ENCODE results near the gene KRT17.
"Not testable (repeated sequence)": the region's sequence is repeated elsewhere in the genome, so short reads cannot be mapped to it uniquely, and the experiment has no call there.

The KRT17 gene

GRCh38 chr17:41633556-41634199, 9.3 kb upstream of the KRT17 start:
- DNase-seq, result no peak

- DNase-seq, result no peak
Observed at GRCh38 chr17:41632482-41633105, 8.2 kb upstream of the KRT17 start.

GRCh38 chr17:41631898-41632285, 7.5 kb upstream of the KRT17 start:
- no peak for DNase-seq

DNA sequence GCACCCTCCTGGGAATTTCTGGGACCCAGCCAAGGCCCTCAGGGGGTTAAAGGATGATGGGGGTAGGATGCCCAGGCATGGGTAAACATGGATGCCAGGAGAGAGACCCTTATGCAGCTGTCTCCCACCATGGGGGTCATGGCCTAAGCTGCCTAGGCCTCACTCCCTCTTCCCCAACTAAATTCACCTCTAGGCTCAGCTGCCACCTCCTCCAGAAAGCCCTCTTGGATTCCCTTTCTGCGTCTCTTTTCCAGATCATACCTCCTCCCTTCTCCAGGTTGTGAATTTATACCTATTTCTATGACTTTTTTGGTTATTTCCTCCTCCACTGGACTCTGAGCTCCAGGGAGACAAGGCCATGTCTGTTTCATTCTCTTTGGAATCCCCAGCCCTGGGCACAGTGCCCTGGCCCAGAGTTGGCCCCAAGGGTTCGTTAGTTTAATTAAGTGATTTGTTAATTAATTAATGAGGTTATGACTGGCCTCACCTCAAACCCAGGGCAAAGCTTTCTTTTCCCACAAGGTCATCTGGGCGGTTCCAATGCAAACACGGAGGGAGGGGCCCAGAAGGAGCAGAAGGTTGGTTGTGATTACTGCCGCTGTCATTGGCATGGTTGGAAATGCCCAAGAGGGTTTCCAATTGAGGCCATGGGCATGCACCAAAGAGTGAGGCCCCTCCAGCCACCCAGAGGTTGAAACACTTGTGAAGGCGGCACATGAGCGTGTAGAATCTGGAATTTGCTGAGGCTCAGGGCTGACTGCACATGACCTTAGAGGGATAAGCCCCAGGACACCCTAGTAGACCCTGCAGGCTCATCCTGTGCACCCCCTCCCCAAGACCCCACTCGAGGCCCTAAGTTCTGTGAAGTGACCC, 6.9 kb upstream of the KRT17 start:
- DNase-seq, result no peak

DNA sequence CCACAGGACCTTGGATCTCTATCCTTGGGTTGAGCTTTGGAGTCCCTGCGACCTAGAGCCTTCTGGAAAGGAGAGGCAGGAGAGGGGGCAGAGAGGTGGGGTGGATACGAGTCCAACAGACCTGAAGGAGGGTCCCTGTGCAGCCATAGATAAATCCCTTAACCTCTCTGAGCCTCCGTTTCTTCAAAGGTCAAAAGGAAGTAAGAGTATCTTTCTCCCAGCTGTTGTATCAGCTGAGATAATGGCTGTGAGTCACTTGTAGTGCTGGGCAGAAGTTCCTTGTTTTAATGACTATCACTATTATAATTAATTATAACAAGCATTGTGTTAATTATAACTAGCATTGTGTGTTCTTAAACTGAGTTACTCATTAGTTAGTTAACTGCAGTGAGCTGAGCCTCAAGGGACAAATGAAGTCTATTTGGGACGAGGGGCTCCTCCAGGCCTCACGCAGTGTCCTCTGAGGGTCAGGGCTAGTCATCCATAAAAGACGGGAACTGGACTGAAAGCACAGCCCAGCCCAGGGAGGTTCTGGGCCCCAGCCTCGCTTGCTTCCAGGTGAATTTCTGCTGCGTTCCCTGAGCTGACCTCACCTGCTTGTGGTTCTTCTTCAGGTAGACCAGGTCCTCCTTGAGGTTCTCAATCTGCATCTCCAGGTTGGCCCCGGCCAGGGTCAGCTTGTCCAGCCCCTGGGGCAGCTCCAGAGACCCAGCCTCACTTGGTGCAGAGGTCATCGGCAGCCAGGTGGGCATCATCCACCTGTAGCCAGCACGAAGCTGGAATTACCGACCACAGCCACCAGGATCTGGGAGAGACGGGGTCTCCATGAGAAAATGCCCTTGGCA, 5.7 kb upstream of the KRT17 start:
- DNase-seq, result no peak

DNA sequence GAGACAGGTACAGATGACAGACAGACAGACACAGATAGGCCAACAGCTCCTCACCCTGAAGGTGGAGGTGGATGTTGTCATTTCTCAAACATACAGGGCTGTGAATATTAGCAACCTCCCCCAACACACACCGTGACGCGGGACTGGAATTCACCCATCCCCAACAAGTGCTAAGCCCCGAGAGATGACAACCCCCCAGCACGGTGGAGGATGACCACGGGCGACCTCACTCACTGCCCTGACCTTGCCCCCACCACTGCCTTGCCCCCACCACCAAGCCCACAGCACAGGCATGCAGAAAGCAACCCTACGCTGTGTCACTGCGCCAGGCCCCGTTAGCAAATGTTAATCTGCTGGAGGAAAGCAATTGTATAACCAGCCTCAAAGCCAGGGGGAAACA, 4.9 kb upstream of the KRT17 start:
- DNase-seq, result no peak

- DNase-seq, result not testable (repeated sequence)
Observed at GRCh38 chr17:41628621-41629255, 4.4 kb upstream of the KRT17 start.

- not testable (repeated sequence) for DNase-seq
Observed at GRCh38 chr17:41628073-41628370, 3.6 kb upstream of the KRT17 start.

DNA sequence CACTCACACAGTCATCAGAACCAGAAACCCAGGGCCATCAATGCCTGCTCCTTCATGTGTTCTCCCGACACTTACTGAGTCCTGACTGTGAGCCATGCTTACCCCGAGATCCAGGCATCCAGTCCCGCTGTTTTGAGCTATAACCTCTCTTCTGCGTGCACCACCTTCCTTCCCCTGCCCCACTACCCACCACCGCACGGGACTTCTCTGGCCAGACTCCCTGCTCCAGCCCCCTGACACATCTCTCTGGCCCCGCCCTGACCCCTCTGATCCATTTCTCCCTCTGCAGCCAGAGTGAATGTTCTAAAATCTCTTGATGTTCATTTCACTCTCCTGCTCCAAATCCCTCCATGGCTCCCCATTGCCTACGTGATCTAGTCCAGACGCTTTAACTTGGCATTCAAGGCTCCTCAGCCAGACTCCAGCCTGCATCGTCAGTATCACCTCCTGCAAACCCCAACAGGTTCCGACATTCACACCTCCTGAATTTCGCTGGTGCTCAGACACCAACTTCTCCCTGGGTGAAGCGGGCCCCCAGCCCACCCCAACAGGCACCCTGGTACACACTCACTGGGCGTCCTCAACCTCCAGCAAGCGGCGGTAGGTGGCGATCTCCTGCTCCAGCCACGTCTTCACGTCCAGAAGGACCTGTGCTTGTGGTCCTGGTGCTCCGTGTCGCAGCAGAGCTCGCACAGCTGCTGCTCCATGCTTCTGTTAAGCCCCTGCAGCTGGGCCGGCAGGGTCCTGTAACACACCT, 3.1 kb upstream of the KRT17 start:
- no peak for DNase-seq

DNA sequence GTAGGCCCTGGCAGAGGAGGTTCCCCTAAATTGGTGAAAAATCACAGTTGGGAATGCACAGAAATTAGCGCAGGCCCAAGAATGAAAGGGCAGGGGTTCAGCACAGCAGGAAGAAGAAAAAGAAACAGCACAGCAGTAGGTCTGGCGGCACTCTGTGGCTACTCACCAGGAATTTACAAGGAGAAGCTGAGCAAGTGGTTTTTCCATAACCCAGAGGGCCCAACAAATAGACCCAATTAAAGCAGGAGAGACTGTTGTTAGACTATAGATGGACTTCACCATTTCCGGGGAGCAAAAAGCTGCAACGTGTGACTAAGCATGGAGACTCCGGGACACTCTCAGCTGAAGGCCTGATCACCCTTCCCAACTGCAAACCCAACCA, 2.5 kb upstream of the KRT17 start:
- not testable (repeated sequence) for DNase-seq

- DNase-seq, result not testable (repeated sequence)
Observed at GRCh38 chr17:41626028-41626913, 1.9 kb upstream of the KRT17 start.

- no peak for DNase-seq
Observed at GRCh38 chr17:41625602-41626001, 1.2 kb upstream of the KRT17 start.

- DNase-seq, result not testable (repeated sequence)
Observed at GRCh38 chr17:41623184-41623861, 1.1 kb downstream of the KRT17 start.

DNA sequence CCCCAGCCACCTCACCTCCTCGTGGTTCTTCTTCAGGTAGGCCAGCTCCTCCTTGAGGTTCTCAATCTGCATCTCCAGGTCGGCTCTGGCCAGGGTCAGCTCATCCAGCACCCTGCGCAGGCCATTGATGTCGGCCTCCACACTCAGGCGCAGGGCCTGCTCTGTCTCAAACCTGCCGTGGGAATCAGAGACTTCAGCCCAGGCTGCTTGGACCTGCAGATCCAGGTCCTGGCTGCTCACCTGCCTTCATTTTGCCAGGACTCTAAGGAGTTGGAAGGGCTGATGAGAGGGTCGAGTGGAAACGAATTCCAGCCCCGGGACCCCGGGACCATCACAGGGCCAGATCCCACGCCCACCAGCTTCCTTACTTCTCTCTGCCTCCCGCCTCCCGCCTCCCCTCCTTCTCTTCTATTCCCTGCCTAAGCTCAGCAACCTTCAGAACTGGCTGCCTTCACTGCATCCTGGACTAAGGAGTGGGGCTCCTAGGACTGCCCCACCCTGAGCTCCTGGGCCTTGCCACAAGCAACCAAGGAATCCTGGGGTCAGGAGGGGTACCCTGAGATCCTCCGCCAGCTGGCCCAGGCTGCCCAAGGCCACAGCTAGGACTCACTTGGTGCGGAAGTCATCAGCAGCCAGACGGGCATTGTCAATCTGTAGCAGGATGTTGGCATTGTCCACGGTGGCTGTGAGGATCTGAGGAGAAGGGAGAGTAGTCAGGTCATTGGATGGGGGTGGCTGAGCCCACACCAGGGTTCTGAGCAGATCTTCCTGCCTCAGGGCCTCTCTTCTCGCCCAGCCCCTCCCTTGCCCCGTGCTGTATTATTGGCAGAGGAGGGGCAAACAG, 1.8 kb downstream of the KRT17 start:
- not testable (repeated sequence) for DNase-seq

DNA sequence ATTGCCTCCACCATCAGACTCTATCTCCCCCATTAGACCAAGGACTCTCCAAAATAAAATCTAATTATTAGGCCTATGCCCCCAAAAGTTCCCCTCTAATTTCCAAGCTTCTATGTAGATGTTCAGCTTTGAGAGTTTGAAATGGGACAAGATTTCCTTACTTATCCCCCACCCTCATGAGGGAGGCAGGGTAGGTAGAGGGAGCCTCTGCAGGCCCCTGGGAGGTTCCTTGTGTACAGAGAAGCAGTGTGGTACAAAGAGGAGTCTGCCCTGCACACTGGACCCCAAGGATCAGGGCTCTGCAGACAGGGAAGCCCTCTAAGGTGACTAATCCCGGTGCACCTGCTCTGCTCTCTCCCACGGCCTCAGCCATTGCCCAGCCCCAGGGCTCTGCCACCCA, 2.5 kb downstream of the KRT17 start:
- no peak for DNase-seq

DNA sequence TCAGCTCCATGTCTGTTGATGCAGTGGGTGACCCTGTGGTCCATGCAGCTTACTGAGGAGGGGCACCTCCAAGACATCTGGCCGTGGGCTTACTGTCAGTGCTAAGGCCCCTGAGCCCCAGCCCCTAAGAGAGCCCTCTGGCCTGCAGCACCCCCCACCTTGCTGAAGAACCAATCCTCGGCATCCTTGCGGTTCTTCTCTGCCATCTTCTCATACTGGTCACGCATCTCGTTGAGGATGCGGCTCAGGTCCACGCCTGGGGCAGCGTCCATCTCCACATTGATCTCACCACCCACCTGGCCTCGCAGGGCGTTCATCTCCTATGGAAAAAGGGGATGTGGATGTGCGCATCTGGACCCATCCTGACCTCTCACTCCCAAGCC, 2.9 kb downstream of the KRT17 start:
- not testable (repeated sequence) for DNase-seq

DNA sequence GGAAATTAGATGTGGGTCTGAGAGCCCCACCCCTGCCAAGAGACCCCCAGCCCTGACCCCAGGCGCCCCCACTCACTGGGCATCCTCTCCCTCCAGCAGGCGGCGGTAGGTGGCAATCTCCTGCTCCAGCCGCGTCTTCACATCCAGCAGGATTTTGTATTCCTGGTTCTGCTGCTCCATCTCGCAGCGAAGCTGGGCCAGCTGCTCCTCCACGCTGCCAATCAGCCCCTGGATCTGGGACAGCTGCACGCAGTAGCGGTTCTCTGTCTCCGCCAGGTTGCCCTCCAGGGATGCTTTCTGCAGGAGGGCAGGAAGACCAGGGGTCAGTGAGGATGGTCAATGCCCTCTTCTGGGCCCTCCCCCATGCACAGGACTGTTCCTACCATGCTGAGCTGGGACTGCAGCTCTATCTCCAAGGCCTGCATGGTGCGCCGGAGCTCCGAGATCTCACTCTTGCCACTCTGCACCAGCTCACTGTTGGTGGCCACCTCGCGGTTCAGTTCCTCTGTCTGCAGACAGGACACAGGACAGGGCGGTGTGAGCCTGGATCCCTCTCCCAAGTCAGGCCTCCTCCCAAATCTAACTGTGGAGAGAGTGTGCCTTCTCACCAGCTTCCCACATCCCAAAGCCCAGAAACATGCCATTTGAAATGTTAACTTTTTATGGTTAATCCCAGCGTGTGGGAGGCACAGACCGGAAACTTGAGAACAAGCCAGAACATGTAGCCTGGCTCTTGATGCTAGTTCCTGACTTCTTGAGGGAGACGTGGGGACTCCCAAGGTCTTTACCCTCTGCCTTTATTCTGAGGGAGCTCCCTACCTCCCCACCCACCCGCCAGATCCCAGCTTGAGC, 3.6 kb downstream of the KRT17 start:
- no peak for DNase-seq

DNA sequence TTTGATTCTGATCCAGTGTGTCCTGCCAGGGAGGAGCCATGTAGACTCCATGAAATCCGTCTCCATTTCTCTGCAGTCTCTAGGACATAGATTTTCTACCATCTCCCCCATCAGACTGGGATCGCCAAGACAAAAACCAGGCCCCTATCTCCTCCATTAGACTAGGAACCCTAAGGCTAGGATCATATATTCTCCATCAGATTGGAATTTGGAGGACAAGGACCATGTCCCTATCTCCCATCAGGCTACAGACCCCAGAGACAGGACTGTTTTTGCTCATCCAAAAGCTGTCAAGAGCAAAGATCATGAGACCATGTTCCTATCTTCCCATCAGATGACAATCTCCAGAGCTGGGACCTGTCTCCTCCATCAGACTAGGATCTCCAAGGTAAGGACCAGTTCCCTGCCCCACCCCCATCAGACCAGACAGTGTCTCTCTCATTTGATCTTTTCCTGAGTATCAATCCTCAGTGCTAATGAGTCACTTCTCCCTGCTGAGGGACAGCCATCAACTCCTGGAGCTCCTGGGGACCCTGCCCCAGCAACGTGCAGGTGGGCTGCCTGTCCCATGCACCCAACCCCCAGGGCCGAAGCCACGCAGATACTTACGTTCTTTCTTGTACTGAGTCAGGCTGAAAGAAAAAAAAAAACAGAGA, 4.3 kb downstream of the KRT17 start:
- not testable (repeated sequence) for DNase-seq

Data from stimulated activated CD4-positive, alpha-beta T cell treated with anti-CD3 and anti-CD28 coated beads, Interleukin-4, amount 100 ng/mL, for 4 hours (primary cell).